Measurements from ENCODE around the gene PIGV. TPM values are rescaled to one million over a fixed set of nuclear protein-coding genes. Genes with fewer than 3 reads are reported as not detected.

The PIGV gene
- total and polyA plus RNA-seq, 2 of the 4 experiments (the other 2 are of a cell fraction), result 7.2 to 10.6 TPM

- peaks cover 24% of the 10 kb centered on the region for H4K20me1 ChIP-seq (ENCODE audit: insufficient read depth, low read length)
- CTCF ChIA-PET, result no interaction called here
Observed at GRCh38 chr1:26759531-26759930, 28.2 kb upstream of the PIGV start.

More at GRCh38 chr1:26759531-26759930, 28.2 kb upstream of the PIGV start:
- no peak overlapping the region for H3K18ac ChIP-seq (ENCODE audit: low read depth, low read length)
- no peak overlapping the region for H3K4me3 ChIP-seq (ENCODE audit: insufficient read depth, low read depth, low read length)
- no peak overlapping the region for H4K5ac ChIP-seq (ENCODE audit: low read depth, low read length)
- TF ChIP-seq SMC3 (IDR thresholded peaks at IDR 0.05; ENCODE audit: low read depth, low read length) (no peak), BHLHE40 (IDR thresholded peaks at IDR 0.05; ENCODE audit: low read depth, low read length) (no peak), MXI1 (IDR thresholded peaks at IDR 0.05; ENCODE audit: borderline replicate concordance, low read depth, low read length) (no peak), CHD1 (IDR thresholded peaks at IDR 0.05; ENCODE audit: low read depth, low read length) (no peak)
- H3K9me3 ChIP-seq (ENCODE audit: control insufficient read depth, insufficient read depth, low read length), result no peaks in the 10 kb centered on the region
- no peak overlapping the region for H3K4me2 ChIP-seq (ENCODE audit: low read depth, low read length)
- no peak overlapping the region for H3K9ac ChIP-seq (ENCODE audit: low read depth, low read length)
- H3K4ac ChIP-seq (ENCODE audit: low read depth, low read length), result no peak overlapping the region
- H3K36me3 ChIP-seq (ENCODE audit: control insufficient read depth, insufficient read depth, low read length), result peaks cover 54% of the 10 kb centered on the region
- dilution Hi-C loops (cut with HindIII; ENCODE audit: low sequenced_read_pairs, unreplicated experiment) (no loop called here), intact Hi-C loops (cut with micrococcal nuclease) (no loop called here), in situ Hi-C loops (cut with MboI; ENCODE audit: low sequenced_read_pairs) (no loop called here)
- no peak overlapping the region for H2BK5ac ChIP-seq (ENCODE audit: low read depth, low read length, poor library complexity, severe bottlenecking)
- H4K8ac ChIP-seq (ENCODE audit: low read depth in 2 of 2, low read length in 2 of 2), result no peak overlapping the region
- H4K91ac ChIP-seq (ENCODE audit: insufficient read depth, low read depth, low read length), result no peak overlapping the region
- H3K23ac ChIP-seq (ENCODE audit: low read depth, low read length), result no peak overlapping the region
- H3K27ac ChIP-seq (ENCODE audit: insufficient read depth, low read length), result no peak overlapping the region
- BruUV-seq (replicated peaks), result no TSS peak
- H2BK20ac ChIP-seq (ENCODE audit: low read depth, low read length), result no peak overlapping the region
- peaks cover under 1% of the 10 kb centered on the region for H3K4me1 ChIP-seq (ENCODE audit: control insufficient read depth, insufficient read depth, low read length)
- no peak overlapping the region for H3K14ac ChIP-seq (replicated peaks; ENCODE audit: low read depth, low read length)
- DNase-seq, result no peak
- H2AK9ac ChIP-seq (replicated peaks; ENCODE audit: low read depth, low read length, poor library complexity), result no peak overlapping the region
- POLR2A ChIA-PET (ENCODE audit: unreplicated experiment), result no interaction called here
- peaks cover 52 to 85% of the 10 kb centered on the region in 2 experiments for H3K79me1 ChIP-seq (ENCODE audit: low read depth in 1 of 2, low read length in 2 of 2)
- no peaks in the 10 kb centered on the region for H3K27me3 ChIP-seq (ENCODE audit: control insufficient read depth, insufficient read depth, low read length)
- ATAC-seq (ENCODE audit: low read depth), result no peak
- no peak overlapping the region for H2BK120ac ChIP-seq (ENCODE audit: low read depth, low read length)
- no peak overlapping the region for H2AK5ac ChIP-seq (ENCODE audit: low read depth, low read length)
- no peak overlapping the region for H2BK15ac ChIP-seq (ENCODE audit: low read depth, low read length)
- H3K56ac ChIP-seq (ENCODE audit: extremely low read depth, insufficient read depth, low read length), result no peak overlapping the region
- peaks cover 30% of the 10 kb centered on the region for H3K9me1 ChIP-seq (ENCODE audit: insufficient read depth, low read length)
- H2AFZ ChIP-seq (replicated peaks; ENCODE audit: low read length, poor library complexity), result no peak overlapping the region
